Measurements from ENCODE around the gene PSD.

PSD gene

DNA sequence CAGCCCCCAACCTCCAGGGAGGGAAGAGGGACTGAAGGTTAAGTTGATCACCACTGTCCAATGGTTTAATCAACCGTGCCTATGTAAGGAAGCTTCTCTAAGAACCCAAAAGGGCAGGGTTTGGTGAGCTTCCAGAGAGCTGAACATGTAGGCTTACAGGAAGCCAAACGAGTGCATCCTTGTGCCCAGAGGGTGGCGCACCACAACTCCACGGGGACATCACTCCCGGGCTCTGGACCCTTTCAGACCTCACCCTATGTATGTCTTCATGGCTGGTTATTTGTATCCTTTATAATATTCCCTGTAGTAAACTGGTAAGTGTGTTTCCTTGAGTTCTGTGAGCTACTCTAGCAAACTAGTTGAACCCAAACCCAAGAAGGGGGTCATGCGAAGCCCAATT lies 34.5 kb downstream of the PSD start:
- Histone ChIP-seq H3K4me3 (ENCODE audit: low read length) (no peak overlapping the region), H3K4me1 (ENCODE audit: control insufficient read depth, insufficient read depth, low read length) (no peaks in the 10 kb centered on the region), H3K27me3 (ENCODE audit: control insufficient read depth, insufficient read depth, low read length) (no peaks in the 10 kb centered on the region), H3K9ac (ENCODE audit: low read length) (no peak overlapping the region), H3K27ac (ENCODE audit: low read depth, low read length) (no peak overlapping the region), H3K36me3 (ENCODE audit: control insufficient read depth, insufficient read depth, low read length) (peaks cover 20% of the 10 kb centered on the region)

DNA sequence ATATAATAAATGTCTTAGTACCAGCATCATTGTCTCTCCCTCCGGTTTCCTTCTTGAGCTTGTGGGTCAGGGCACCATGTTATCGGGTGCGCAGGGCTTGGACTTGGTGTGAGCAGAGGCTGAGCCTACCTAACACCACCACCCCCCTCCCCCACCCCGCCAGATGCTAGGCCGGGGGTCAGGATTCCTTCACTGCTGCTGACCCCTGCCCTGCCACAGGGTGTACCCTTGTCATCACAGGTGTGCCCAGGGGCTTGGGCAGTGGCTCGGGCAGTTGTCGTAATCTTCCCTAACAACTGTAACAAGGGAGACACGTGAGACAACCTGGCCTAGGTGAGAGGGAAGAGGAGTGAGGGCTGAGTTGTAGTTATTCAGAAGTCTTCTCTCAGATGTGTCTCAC lies 35.7 kb downstream of the PSD start:
- H3K4me1 ChIP-seq (ENCODE audit: control insufficient read depth, insufficient read depth, low read length) = no peaks in the 10 kb centered on the region
- no peak overlapping the region for H3K4me3 ChIP-seq (ENCODE audit: low read length)
- peaks cover 24% of the 10 kb centered on the region for H3K36me3 ChIP-seq (ENCODE audit: control insufficient read depth, insufficient read depth, low read length)
- H3K27ac ChIP-seq (ENCODE audit: low read depth, low read length) = no peak overlapping the region
- H3K9ac ChIP-seq (ENCODE audit: low read length) = no peak overlapping the region
- no peaks in the 10 kb centered on the region for H3K27me3 ChIP-seq (ENCODE audit: control insufficient read depth, insufficient read depth, low read length)

DNA sequence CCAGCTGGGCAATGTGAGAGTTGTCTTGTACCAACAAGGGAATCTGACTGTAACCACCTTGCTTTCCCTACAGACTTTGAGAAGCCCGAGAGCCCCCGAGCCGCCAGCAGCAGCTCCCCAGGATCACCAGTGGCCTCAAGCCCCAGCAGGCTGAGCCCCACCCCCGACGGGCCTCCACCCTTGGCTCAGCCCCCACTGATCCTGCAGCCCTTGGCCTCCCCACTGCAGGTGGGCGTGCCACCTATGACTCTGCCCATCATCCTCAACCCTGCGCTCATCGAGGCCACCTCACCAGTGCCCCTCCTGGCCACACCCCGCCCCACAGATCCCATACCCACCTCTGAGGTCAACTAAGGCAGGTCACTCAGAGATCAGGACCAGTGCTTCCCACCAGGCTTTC lies 36.6 kb downstream of the PSD start:
- Histone ChIP-seq H3K36me3 (ENCODE audit: control insufficient read depth, insufficient read depth, low read length) (peaks cover 25% of the 10 kb centered on the region), H3K27me3 (ENCODE audit: control insufficient read depth, insufficient read depth, low read length) (no peaks in the 10 kb centered on the region), H3K4me3 (ENCODE audit: low read length) (no peak overlapping the region), H3K9ac (ENCODE audit: low read length) (no peak overlapping the region), H3K27ac (ENCODE audit: low read depth, low read length) (no peak overlapping the region), H3K4me1 (ENCODE audit: control insufficient read depth, insufficient read depth, low read length) (no peaks in the 10 kb centered on the region)

DNA sequence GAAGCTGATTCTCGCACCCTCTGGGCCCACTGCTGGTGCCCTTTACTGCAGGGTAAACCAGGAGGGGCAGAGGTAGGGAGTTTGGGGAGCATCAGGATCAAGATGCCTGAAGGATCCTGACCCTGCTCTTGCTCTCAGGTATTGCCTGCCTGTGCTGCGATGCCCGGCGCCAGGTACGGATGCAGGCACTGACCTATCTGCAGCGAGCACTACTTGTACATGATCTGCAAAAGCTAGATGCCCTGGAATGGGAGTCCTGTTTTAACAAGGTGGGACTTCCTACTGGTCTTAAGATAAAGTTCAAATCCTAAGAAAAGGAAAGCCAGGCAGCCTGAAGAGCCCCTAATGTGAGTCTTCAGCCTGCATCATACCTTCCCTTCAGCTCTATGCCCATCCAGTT lies 39.2 kb downstream of the PSD start:
- no peak overlapping the region for H3K4me3 ChIP-seq (ENCODE audit: low read length)
- H3K27me3 ChIP-seq (ENCODE audit: control insufficient read depth, insufficient read depth, low read length) = no peaks in the 10 kb centered on the region
- H3K36me3 ChIP-seq (ENCODE audit: control insufficient read depth, insufficient read depth, low read length) = peaks cover 42% of the 10 kb centered on the region
- no peak overlapping the region for H3K9ac ChIP-seq (ENCODE audit: low read length)
- H3K4me1 ChIP-seq (ENCODE audit: control insufficient read depth, insufficient read depth, low read length) = no peaks in the 10 kb centered on the region
- H3K27ac ChIP-seq (ENCODE audit: low read depth, low read length) = no peak overlapping the region

DNA sequence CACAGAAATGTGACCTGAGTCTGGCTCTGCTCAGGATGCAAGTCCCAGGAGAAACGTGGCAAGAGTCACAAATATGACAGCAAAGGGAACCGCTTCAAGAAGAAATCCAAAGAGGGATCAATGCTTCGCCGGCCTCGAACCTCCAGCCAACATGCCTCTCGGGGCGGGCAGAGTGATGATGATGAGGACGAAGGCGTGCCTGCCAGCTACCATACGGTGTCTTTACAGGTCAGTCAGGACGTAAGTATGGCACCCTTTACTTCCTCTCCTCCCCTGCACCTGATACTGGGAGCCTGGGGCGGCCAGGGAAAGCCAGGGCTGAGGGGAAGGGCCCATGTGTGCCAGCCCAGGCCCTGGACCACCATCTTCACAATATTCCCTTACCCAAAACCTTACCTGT lies 41.7 kb downstream of the PSD start:
- H3K9ac ChIP-seq (ENCODE audit: low read length) = no peak overlapping the region
- H3K27me3 ChIP-seq (ENCODE audit: control insufficient read depth, insufficient read depth, low read length) = no peaks in the 10 kb centered on the region
- no peak overlapping the region for H3K27ac ChIP-seq (ENCODE audit: low read depth, low read length)
- peaks cover 47% of the 10 kb centered on the region for H3K36me3 ChIP-seq (ENCODE audit: control insufficient read depth, insufficient read depth, low read length)
- H3K4me1 ChIP-seq (ENCODE audit: control insufficient read depth, insufficient read depth, low read length) = no peaks in the 10 kb centered on the region
- no peak overlapping the region for H3K4me3 ChIP-seq (ENCODE audit: low read length)

DNA sequence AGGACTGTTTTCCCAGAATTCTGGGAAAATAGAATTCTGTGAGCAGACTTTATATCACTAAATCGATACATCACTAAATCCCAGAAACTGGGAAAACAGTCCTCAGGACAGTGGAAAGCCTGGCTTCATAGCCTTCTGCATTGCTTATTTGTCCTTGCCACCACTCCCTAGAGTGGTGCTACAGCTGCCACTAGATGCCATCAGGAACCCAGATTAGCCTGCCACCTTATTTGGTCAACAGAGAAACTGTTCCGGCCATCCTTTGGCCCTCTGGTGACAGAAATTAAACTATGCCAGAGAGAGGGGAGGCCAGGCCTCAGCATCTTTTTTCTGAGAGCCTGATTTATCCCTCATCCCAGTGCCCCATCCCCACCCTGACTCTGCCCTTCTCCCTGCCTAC lies 42.7 kb downstream of the PSD start:
- Histone ChIP-seq H3K4me3 (ENCODE audit: low read length) (no peak overlapping the region), H3K36me3 (ENCODE audit: control insufficient read depth, insufficient read depth, low read length) (peaks cover 44% of the 10 kb centered on the region), H3K4me1 (ENCODE audit: control insufficient read depth, insufficient read depth, low read length) (no peaks in the 10 kb centered on the region), H3K9ac (ENCODE audit: low read length) (no peak overlapping the region), H3K27ac (ENCODE audit: low read depth, low read length) (no peak overlapping the region), H3K27me3 (ENCODE audit: control insufficient read depth, insufficient read depth, low read length) (no peaks in the 10 kb centered on the region)

DNA sequence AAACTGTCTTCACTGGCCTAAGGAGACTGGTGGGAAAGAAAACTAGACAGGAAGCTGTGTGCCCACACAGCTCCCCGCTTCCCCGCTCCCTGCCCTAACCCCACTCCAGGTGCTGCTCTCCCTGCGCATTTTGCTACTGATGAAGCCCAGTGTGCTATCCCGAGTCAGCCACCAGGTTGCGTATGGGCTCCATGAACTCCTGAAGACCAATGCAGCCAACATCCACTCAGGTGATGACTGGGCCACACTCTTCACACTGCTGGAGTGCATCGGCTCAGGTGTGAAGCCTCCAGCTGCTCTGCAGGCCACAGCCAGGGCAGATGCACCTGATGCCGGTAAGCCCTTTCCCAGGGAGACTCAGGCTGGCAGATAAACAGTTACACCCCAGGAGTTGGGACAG lies 43.3 kb downstream of the PSD start:
- peaks cover 47% of the 10 kb centered on the region for H3K36me3 ChIP-seq (ENCODE audit: control insufficient read depth, insufficient read depth, low read length)
- H3K4me3 ChIP-seq (ENCODE audit: low read length) = no peak overlapping the region

DNA sequence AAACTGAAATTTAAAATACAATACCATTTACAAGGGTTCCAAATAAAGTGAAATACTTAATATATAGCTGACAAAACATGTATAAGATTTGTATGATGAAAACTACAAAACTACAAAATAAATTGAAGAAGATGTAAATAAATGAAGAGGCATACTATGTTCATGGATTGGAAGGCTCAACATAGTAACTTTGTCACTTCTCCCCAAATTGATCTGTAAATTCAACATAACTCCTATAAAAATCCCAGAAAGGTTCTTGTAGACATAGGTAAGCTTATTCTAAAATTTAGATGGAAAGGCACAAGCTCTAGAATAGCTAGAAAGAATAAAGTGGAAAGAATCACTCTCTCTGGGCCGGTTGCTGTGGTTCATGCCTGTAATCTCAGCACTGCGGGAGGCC lies 47.3 kb downstream of the PSD start:
- H3K4me3 ChIP-seq (ENCODE audit: low read length) = no peak overlapping the region
- no peaks in the 10 kb centered on the region for H3K4me1 ChIP-seq (ENCODE audit: control insufficient read depth, insufficient read depth, low read length)
- no peak overlapping the region for H3K9ac ChIP-seq (ENCODE audit: low read length)
- peaks cover 56% of the 10 kb centered on the region for H3K36me3 ChIP-seq (ENCODE audit: control insufficient read depth, insufficient read depth, low read length)
- no peaks in the 10 kb centered on the region for H3K27me3 ChIP-seq (ENCODE audit: control insufficient read depth, insufficient read depth, low read length)
- H3K27ac ChIP-seq (ENCODE audit: low read depth, low read length) = no peak overlapping the region

More for the DNA sequence above, 43.3 kb downstream of the PSD start:
- Histone ChIP-seq H3K4me1 (ENCODE audit: control insufficient read depth, insufficient read depth, low read length) (no peaks in the 10 kb centered on the region), H3K27ac (ENCODE audit: low read depth, low read length) (no peak overlapping the region), H3K27me3 (ENCODE audit: control insufficient read depth, insufficient read depth, low read length) (no peaks in the 10 kb centered on the region), H3K9ac (ENCODE audit: low read length) (no peak overlapping the region)

DNA sequence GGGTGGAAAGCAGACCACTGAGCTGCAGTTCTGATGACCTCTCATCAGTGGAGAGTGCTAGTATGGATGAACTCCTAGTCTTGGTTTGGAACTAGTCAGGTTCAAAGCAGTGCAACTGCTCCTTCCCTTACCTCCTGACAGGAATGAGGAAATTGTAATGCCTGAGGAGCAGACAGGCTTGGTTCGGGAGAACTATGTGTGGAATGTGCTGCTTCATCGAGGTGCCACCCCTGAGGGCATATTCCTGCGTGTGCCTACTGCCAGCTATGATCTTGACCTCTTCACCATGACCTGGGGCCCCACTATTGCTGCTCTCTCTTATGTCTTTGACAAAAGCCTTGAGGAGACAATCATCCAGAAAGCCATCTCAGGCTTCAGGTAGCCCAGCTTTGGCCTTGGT lies 50.5 kb downstream of the PSD start:
- no peaks in the 10 kb centered on the region for H3K27me3 ChIP-seq (ENCODE audit: control insufficient read depth, insufficient read depth, low read length)
- no peak overlapping the region for H3K4me3 ChIP-seq (ENCODE audit: low read length)
- peaks cover 61% of the 10 kb centered on the region for H3K36me3 ChIP-seq (ENCODE audit: control insufficient read depth, insufficient read depth, low read length)
- no peak overlapping the region for H3K9ac ChIP-seq (ENCODE audit: low read length)
- H3K4me1 ChIP-seq (ENCODE audit: control insufficient read depth, insufficient read depth, low read length) = no peaks in the 10 kb centered on the region
- H3K27ac ChIP-seq (ENCODE audit: low read depth, low read length) = no peak overlapping the region

DNA sequence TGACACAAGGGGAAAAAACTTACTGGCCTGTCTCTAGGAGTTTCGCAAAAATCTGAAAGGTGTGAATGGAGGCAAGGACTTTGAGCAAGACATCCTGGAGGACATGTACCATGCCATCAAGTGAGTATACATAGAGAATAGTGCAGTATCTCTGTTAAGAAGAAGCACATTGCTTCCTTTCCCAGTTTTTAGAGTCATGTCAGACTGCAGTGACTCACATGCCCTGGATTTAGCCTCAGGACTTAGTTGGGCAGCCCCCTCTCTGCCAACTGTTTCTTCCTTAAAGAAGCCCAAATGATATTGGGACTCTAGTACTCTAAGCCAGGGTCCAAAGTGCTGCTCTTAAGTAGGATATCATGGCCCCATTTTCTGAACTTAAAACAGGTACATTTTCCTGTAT lies 51.1 kb downstream of the PSD start:
- no peak overlapping the region for H3K4me3 ChIP-seq (ENCODE audit: low read length)
- H3K27me3 ChIP-seq (ENCODE audit: control insufficient read depth, insufficient read depth, low read length) = no peaks in the 10 kb centered on the region
- peaks cover 58% of the 10 kb centered on the region for H3K36me3 ChIP-seq (ENCODE audit: control insufficient read depth, insufficient read depth, low read length)
- H3K4me1 ChIP-seq (ENCODE audit: control insufficient read depth, insufficient read depth, low read length) = no peaks in the 10 kb centered on the region
- no peak overlapping the region for H3K27ac ChIP-seq (ENCODE audit: low read depth, low read length)
- H3K9ac ChIP-seq (ENCODE audit: low read length) = no peak overlapping the region

DNA sequence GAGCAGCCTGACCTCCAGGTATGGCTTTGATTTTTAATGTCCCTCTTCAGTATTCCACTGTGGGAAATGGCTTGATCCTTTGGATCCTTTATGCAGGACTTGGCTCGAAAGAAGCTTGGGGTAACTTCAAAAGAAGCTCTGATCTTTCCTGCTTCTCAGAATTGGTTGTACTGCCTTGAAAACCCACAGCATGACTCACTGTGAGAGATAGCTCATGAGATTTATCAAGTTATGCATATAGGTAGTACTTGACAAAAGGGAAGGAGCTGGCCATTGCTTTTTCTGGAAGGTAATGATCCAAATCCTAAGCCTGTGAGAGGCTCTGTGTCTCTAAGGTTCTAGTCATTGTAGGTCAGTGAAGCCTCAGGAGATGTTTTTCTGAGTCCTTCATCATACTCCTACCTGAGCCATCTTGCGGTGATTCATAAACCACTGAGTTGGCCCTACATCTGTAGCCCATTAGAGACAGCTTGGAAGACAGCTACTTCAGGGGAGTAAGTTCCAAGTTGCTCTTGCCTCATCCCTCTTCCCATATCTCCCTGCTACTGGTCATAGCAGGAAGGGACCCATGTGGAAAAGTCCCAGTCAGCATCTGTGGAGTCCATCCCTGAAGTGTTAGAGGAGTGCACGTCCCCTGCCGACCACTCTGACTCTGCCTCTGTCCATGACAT lies 59.7 kb downstream of the PSD start:
- peaks cover 51% of the 10 kb centered on the region for H3K36me3 ChIP-seq (ENCODE audit: control insufficient read depth, insufficient read depth, low read length)
- no peaks in the 10 kb centered on the region for H3K4me1 ChIP-seq (ENCODE audit: control insufficient read depth, insufficient read depth, low read length)
- no peaks in the 10 kb centered on the region for H3K27me3 ChIP-seq (ENCODE audit: control insufficient read depth, insufficient read depth, low read length)
- no peak overlapping the region for H3K9ac ChIP-seq (ENCODE audit: low read length)
- no peak overlapping the region for H3K27ac ChIP-seq (ENCODE audit: low read depth, low read length)
- no peak overlapping the region for H3K4me3 ChIP-seq (ENCODE audit: low read length)

DNA sequence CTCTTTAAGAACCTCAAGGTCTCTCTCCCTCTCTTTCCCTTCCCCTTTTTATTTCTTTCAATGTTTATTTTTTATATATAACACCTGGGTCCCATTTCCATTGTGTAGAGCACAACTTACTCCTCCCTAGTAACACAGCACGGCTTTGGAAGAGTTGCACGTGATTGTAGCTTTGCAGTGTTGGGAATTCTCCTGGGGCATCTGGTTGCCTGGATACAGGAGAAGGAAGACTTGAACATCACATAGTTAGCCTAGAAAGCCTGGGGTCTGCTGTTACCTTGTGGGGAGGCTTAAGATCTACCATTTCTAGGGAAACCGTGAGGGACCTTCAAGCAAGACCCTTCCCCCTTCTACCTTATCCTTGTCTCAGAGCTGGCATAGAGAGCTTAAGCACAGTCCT lies 64.1 kb downstream of the PSD start:
- Histone ChIP-seq H3K27ac (ENCODE audit: low read depth, low read length) (no peak overlapping the region), H3K36me3 (ENCODE audit: control insufficient read depth, insufficient read depth, low read length) (peaks cover 39% of the 10 kb centered on the region), H3K4me3 (ENCODE audit: low read length) (no peak overlapping the region), H3K27me3 (ENCODE audit: control insufficient read depth, insufficient read depth, low read length) (no peaks in the 10 kb centered on the region), H3K4me1 (ENCODE audit: control insufficient read depth, insufficient read depth, low read length) (no peaks in the 10 kb centered on the region), H3K9ac (ENCODE audit: low read length) (no peak overlapping the region)
